ENCODE results near the gene UBL4A.

The UBL4A gene

GRCh38 chrX:154486396-154487207 is at the start of gene UBL4A:
TSS of gene UBL4A (minus strand) at chrX:154486615. CDS start at chrX:154486584, 31 bp downstream.
- FAIRE-seq = no peak

- no peak for FAIRE-seq
These were observed 49.5 kb upstream of the UBL4A start for GRCh38 chrX:154535892-154536291.

DNA sequence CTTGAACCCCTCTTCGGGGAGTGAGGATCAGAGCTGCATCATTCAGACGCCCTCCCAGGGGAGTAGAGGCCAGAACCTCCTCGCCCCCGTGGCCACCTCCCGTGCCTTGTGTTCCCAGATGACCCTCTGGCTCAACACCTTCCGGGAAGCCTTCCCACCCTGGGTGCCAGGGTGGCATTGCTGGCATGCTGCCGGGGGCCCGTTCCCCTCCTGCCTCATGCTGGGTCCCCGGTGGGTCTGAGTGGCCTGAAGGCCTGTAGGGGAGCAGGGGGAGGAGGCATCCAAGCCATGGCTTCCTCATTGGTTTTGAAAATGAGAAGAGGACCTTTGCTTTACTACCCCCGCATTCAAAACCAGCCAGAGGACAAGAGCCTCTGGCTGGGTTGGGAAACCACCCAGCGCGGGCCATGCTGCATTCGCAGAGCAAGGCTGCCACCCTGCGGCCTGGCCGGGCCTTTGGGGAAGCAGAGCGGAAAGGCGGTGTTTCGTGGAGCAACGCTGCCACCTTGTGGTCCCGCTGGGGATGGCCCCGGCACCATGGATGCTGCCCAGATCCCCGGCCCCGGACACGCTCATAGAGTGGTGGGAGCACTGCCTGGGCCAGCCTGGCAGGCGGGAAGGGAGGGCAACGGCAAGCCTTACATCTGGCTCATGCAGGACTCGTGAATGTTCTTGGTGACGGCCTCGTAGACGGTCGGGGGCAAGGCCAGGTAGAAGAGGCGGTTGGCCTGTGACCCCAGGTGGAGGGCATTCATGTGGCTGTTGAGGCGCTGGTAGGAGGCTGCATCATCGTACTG is 48.3 kb upstream of the UBL4A start:
- peak; percentile 17 for FAIRE-seq

DNA sequence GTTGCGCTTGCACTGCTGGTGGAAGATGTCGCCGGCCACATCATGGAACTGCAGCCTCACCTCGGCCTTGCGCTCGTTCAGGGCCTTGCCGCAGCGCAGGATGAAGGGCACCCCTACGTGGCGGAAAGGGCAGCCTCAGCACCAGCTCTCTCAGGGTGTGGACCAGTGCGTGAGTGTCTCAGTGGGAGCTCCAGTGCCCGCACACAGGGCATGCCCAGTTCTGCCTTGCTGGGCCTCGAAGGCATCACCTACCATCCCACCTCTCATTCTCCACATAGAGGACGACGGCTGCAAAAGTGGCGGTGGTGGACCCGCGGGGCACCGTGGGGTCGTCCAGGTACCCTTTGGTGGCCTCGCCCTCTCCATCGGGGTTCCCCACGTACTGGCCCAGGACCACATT is 46.3 kb upstream of the UBL4A start:
- FAIRE-seq = no peak

DNA sequence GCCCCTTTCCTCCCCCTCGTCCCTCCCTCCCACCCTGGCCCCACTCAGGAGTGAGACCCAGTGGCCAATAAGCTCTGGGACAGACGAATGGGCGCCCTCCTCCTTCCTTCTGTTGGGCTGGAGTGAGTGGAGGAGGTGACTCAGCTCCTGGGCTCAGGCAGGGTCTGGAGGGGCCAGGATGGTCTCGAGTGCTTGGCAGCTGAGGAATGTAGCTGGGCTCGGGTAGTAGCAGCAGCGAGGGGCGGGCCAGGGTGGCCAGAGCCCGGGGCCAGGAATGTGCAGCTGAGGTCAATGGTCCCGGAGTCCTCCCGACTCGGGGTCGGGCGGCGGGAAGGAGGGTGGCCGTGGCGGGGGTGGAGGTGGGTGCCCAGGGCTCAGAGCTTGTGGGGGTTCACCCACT is 45.2 kb upstream of the UBL4A start:
- no peak for FAIRE-seq

DNA sequence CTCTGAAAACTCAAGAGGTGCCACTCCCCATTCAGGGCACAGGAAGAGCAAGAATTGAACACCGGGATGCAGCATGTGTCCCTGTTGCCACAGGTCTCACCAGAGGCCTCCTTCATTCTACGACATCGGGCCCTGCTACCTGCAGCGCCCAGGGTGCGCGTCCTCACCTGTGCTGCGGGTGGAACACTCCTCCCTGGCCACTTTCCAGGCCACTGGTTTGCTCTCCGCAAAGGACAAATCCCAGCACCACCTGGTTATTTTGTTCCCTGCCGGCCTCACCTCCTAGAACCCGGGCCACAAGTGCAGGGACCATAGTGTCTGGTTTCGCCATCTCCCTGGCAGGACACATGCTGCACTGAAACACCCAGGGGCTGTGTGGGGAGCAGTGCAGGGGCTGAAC is 43.9 kb upstream of the UBL4A start:
- no peak for FAIRE-seq

- FAIRE-seq = no peak
These were observed 42.8 kb upstream of the UBL4A start for GRCh38 chrX:154529206-154529612.

- FAIRE-seq = no peak
These were observed 40.7 kb upstream of the UBL4A start for GRCh38 chrX:154526901-154527675.

DNA sequence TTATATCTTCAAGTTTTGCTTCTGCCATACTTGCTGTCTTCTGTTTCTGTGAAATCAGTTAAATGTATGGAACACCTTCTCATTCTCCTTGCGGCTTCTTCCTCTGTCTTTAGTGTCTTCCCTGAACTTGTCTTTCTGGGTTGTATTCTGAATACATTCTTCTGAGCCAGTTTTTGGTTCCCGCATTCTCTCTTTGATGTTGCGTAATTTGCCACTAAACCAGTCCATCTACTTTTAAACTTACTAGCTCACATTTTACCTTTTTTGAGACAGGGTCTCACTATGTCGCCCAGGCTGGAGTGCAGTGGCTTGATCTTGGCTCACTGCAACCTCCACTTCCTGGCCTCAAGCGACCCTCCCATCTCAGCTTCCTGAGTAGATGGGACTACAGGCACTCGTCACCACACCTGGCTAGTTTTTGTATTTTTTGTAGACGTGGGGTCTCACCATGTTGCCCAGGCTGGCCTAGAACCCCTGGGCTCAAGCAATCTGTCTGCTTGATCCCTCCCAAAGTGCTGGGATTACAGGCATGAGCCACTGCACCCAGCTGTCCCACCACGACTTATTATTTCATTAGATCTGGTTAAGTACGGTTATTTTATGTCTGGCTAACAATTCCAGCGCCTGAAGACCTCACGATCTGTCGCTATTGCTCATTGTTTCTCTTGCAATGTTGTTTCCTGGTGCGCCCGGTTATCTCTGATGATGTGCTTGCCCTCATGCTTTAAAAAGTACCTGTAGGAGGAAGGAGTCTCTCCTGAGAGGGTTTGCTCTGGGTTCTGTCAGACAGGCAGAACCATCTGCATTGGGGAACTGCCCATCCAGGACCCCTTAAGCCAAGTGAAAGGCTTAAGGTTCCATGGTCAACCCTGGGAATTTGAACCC is 39.4 kb upstream of the UBL4A start:
- no peak for FAIRE-seq

DNA sequence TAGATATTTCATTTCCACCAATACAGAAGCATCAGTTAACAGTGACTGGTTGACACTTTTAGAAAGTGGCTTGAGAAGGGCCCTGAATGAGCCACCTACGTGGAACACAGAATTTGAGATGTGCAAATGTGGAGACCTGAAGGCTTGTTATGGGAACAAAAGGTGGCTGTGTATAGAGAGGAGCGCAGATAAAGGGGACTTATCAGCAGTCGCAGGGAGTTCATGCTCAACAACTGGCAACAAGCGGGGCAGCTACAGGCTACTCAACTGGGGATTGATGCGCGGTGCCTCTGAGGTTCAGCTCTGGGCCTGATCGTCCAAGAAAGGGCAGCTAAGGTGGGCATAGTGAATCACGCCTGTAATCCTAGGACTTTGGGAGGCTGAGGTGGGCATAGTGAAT is 33.0 kb upstream of the UBL4A start:
- no peak for FAIRE-seq

GRCh38 chrX:154517101-154517781 is 30.8 kb upstream of the UBL4A start:
- FAIRE-seq = no peak

DNA sequence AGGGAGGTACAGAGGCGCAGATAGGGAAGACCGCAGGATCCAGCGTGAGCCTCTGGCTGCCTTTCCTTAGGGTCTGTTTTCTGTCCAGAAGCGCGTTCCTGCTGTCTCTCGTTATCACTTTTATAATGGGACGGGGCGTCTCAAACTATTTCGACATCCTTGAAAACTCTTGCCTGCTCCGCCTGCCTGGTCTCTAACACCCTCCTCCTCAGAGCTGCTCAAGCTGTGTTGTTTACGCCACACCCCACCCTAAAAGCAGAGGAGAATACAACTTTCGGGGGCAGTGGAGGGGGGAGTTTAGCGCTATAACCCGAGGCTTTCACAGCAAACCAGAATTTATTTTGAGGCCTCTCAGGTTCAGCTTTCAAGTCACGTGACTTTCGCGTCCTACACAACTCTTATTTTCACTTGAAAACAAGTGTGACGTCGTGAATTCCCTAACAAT is 30.3 kb upstream of the UBL4A start:
- FAIRE-seq = no peak

- no peak for FAIRE-seq
These were observed 29.7 kb upstream of the UBL4A start, which contains the start of gene FAM3A for GRCh38 chrX:154515966-154516655. TSS of gene FAM3A (minus strand) at chrX:154516232. CDS start at chrX:154515772, 460 bp downstream.

DNA sequence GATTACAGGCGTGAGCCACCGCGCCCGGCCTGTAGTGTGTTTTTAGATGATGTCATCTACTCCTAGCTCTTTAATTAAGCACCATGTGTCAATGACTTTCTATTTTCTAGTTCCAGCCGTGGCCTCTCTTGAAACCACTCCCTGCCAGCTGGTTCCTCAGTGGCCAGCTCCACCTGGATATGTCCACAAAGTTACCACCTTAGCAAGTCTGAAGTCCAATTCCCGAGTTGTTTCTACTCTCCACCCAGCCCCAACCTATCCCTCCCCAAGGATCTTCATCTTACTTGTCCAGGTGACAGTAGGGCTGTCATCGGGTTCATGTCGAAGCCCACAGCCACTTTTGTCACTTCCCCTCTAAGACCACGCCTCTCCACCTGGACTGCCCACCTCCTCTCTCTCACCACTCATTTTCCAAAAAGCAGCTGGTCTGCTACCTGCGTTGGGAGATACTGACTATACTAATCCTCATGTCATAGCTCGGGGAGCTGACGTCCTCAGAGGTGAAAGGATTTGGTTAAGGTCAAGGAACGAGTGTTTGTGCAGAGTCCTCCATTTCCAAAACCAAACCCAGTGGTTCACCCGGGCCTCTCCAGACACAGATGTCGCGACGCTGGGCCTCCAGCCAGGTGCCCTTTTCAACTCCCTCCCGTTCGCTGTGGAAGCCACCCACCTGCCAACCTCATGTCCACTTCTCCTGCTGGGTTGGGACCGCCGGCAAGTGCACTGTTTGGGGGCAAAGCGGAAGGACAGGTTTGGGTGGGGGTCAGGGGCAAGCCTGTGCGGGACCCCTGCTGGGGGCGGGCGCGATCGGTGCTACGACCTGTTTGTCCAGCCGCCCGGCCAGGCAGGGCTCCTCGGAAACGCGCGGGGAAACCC is 28.9 kb upstream of the UBL4A start:
- FAIRE-seq = peak; percentile 62

DNA sequence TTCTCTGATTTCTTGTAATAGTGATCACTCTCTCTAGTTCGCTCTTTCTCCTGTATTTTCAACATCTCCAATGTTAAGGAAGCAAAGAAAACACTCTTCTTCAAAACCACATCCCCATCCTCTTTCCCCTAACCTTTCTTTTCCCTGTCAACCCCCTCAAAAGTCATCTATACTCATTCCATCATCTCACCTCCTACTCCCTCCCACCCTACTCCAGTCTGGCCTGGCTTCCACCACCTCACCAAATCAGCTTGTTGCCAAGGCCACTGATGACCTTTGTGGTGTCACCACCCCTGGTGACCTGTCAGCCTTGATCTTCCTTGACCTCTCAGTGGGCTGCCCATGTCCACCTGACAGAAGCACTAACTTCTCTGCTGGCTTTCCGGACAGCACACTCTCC is 27.3 kb upstream of the UBL4A start:
- FAIRE-seq = no peak

- FAIRE-seq = no peak
These were observed 26.6 kb upstream of the UBL4A start for GRCh38 chrX:154512879-154513553.

GRCh38 chrX:154511761-154512160 is 25.3 kb upstream of the UBL4A start:
- no peak for FAIRE-seq

DNA sequence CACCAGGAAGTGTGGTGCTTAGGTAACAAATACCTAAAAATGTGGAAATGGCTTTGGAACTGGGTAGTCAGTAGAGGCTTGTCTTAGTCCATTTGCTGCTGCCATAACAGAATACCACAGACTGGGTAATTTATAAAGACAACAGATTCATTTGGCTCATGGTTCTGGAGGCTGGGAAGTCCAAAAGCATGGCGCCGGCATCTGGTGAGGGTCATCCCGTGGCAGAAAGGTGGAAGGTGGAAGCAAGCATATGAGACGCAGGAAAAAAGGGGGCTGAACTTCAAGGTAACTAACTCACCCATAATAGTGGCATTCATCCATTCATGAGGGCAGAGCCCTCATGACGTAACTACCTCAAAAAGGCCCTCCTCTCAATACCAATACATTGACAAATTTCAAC is 23.0 kb upstream of the UBL4A start:
- FAIRE-seq = no peak

GRCh38 chrX:154508384-154508745 is 21.9 kb upstream of the UBL4A start:
- no peak for FAIRE-seq

Data from islet of Langerhans (tissue), 1 donor.